H4 (cell line): ENCODE measurements around the gene ZNF468. TPM values are rescaled to one million over a fixed set of nuclear protein-coding genes. Genes with fewer than 3 reads are reported as not detected.
"Not testable (repeated sequence)": the region's sequence is repeated elsewhere in the genome, so short reads cannot be mapped to it uniquely, and the experiment has no call there.

ENCODE experiments used
- DNase-seq: peaks from one replicate; pipeline ENCODE4 v3.0.0-alpha.2; 2015; ENCODE audit warnings: low spot score
- total RNA-seq: library from RNA; depleted of rRNA; stranded (reverse); fragments of >200 nt; shearing (Covaris generic); gene quantifications from 2 replicates; pipeline ENCODE4 v1.2.3, GENCODE V29; 2014; rRNA removed

Gene ZNF468
- total RNA-seq, 1 experiment from 2014 or later = 12.7 TPM

DNA sequence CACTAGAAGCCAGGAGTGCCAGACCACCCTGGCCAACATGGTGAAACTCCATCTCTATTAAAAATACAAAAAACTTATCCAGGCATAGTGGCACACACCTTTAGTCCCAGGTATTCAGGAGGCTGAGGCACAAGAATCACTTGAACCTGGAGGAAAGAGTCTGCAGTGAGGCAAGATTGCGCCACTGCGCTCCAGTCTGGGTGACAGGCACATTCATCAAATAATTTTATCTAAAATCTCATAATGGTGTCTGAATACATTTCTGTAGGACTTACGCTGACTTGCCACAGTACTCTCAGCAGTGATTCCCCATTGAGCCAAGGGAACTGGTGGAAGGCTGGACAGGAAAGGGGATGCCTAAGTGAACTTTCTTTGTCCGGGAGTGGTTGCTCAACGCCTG, 31.7 kb downstream of the ZNF468 start:
- DNase-seq = no peak

GRCh38 chr19:52823676-52824075, 33.7 kb downstream of the ZNF468 start:
- DNase-seq = no peak

GRCh38 chr19:52821204-52821960, 36.0 kb downstream of the ZNF468 start, which contains the start of gene ZNF28:
TSS of gene ZNF28 (minus strand) at chr19:52821633. CDS start at chr19:52817958, 3,675 bp downstream.
- peak; percentile 21 for DNase-seq

- not testable (repeated sequence) for DNase-seq
Measured at GRCh38 chr19:52820472-52821203, 36.8 kb downstream of the ZNF468 start.

- DNase-seq = no peak
Measured at GRCh38 chr19:52809801-52810200, 47.6 kb downstream of the ZNF468 start.

- DNase-seq = not testable (repeated sequence)
Measured at GRCh38 chr19:52799950-52800640, 57.3 kb downstream of the ZNF468 start.

- no peak for DNase-seq
Measured at GRCh38 chr19:52789440-52789839, 68.0 kb downstream of the ZNF468 start.

Other genes starting within 250 kb of the ZNF468 start
- 23.7 and 35.7 TPM in 2 replicates for gene ZNF83, start 219.3 kb downstream of the ZNF468 start, total RNA-seq
- 5.6 and 7.5 TPM in 2 replicates for gene ZNF611, start 122.6 kb downstream of the ZNF468 start, total RNA-seq
- gene ZNF600, start 70.8 kb downstream of the ZNF468 start, total RNA-seq = 4.4 and 5.8 TPM in 2 replicates
- gene ZNF28, start 36.0 kb downstream of the ZNF468 start, total RNA-seq = 11.3 and 18.4 TPM in 2 replicates
- gene ZNF320, start 40.0 kb upstream of the ZNF468 start, total RNA-seq = 5.0 and 6.8 TPM in 2 replicates
- 7.3 and 7.6 TPM in 2 replicates for gene ZNF888, start 65.8 kb upstream of the ZNF468 start, total RNA-seq
- 15.5 and 17.1 TPM in 2 replicates for gene ZNF816, start 105.3 kb upstream of the ZNF468 start, total RNA-seq
- gene ERVV-1, start 156.3 kb upstream of the ZNF468 start, total RNA-seq = not detected in 2 replicates
- not detected in 2 replicates for gene ERVV-2, start 187.1 kb upstream of the ZNF468 start, total RNA-seq
- gene ZNF160, start 245.8 kb upstream of the ZNF468 start, total RNA-seq = 12.0 and 18.2 TPM in 2 replicates